Left ventricle myocardium inferior (tissue), 1 donor: ENCODE data around the gene ACTR6. TPM values are rescaled to one million over a fixed set of nuclear protein-coding genes. Genes with fewer than 3 reads are reported as not detected.

Experiments used
- DNase-seq: peaks from one replicate; pipeline ENCODE4 v3.0.0-alpha.2; 2020
- H3K27ac ChIP-seq: fragments of 200-600 bp; replicated peaks from 2 replicates; pipeline ENCODE4 v1.8.0; 2021
- H3K27me3 ChIP-seq: fragments of 200-600 bp; 2 replicates; pipeline ENCODE4 v1.8.0; 2021; ENCODE audit warnings: low read depth
- H3K36me3 ChIP-seq: fragments of 200-600 bp; 2 replicates; pipeline ENCODE4 v1.8.0; 2021
- H3K4me1 ChIP-seq: fragments of 200-600 bp; 2 replicates; pipeline ENCODE4 v1.8.0; 2021
- H3K4me3 ChIP-seq: fragments of 200-600 bp; 2 replicates; pipeline ENCODE4 v1.8.0; 2021; ENCODE audit warnings: mild to moderate bottlenecking, moderate library complexity
- H3K9me3 ChIP-seq: fragments of 200-600 bp; replicated peaks from 2 replicates; pipeline ENCODE4 v1.8.0; 2021
- intact Hi-C: fragments of 100-400 bp; cut with micrococcal nuclease; formaldehyde crosslinking; loops from one replicate; pipeline ENCODE4 v1.11.0; 2022
- microRNA-seq: library from miRNA; unstranded; fragments of <30 nt; microRNA quantifications from one replicate; pipeline ENCODE4 v1.2.0, GENCODE V29; 2020
- total RNA-seq: library from RNA; stranded (reverse); fragmentation: NEBNext Ultra II Directional; extraction: Animal tissue kit (Norgen Biotek cat#: 25700); gene quantifications from one replicate; pipeline ENCODE4 v1.2.1, GENCODE V29; 2021
- TF ChIP-seq, protein P1 (sequence below): fragments of 200-600 bp; IDR thresholded peaks from 2 replicates; pipeline ENCODE4 v1.8.0; 2021; ENCODE audit warnings: antibody characterized with exemption, mild to moderate bottlenecking, borderline replicate concordance
- donor health status: DM: no; HTN: yes; CAD: no; lungs with severe emphysema.

Gene ACTR6
- total RNA-seq, 1 donor from 2014 or later = 18.3 TPM

- Histone ChIP-seq H3K9me3 (no peaks in the 10 kb centered on the region), H3K27me3 (no peaks in the 10 kb centered on the region), H3K4me3 (peak overlapping the region; percentile 94), H3K27ac (no peak overlapping the region), H3K4me1 (peaks cover 69% of the 10 kb centered on the region), H3K36me3 (no peaks in the 10 kb centered on the region)
- no peak for DNase-seq
- TF ChIP-seq, protein P1, sequence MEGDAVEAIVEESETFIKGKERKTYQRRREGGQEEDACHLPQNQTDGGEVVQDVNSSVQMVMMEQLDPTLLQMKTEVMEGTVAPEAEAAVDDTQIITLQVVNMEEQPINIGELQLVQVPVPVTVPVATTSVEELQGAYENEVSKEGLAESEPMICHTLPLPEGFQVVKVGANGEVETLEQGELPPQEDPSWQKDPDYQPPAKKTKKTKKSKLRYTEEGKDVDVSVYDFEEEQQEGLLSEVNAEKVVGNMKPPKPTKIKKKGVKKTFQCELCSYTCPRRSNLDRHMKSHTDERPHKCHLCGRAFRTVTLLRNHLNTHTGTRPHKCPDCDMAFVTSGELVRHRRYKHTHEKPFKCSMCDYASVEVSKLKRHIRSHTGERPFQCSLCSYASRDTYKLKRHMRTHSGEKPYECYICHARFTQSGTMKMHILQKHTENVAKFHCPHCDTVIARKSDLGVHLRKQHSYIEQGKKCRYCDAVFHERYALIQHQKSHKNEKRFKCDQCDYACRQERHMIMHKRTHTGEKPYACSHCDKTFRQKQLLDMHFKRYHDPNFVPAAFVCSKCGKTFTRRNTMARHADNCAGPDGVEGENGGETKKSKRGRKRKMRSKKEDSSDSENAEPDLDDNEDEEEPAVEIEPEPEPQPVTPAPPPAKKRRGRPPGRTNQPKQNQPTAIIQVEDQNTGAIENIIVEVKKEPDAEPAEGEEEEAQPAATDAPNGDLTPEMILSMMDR = no peak
- intact Hi-C loops = loop anchor here (10.0 kb wide), 1 partner anchor 134 kb away; no protein-coding TSS in a partner anchor
These were observed 68.4 kb downstream of the ACTR6 start for GRCh38 chr12:100268835-100269564.

GRCh38 chr12:100273782-100274181 lies 73.2 kb downstream of the ACTR6 start:
- TF ChIP-seq, protein P1 = no peak
- peaks cover 55% of the 10 kb centered on the region for H3K4me1 ChIP-seq

More at GRCh38 chr12:100273782-100274181, 73.2 kb downstream of the ACTR6 start:
- Histone ChIP-seq H3K9me3 (no peaks in the 10 kb centered on the region), H3K36me3 (no peaks in the 10 kb centered on the region), H3K27ac (no peak overlapping the region), H3K27me3 (no peaks in the 10 kb centered on the region), H3K4me3 (no peak overlapping the region)
- intact Hi-C loops = no loop called here
- no peak for DNase-seq

Small RNA genes lying within 50 kb of the gene (microRNA-seq; reads per million reads assigned to microRNA genes)
- gene MIR1827 = not detected

Other genes with a start within 250 kb of the ACTR6 start
- gene ANKS1B, start 215.9 kb upstream of the ACTR6 start, total RNA-seq = 1.6 TPM
- gene BLTP3B, start 57.9 kb upstream of the ACTR6 start, total RNA-seq = 11.9 TPM
- 0.47 TPM for gene DEPDC4, start 66.3 kb downstream of the ACTR6 start, total RNA-seq
- gene SCYL2, start 66.4 kb downstream of the ACTR6 start, total RNA-seq = 36.2 TPM
- not detected for gene SLC17A8, start 156.3 kb downstream of the ACTR6 start, total RNA-seq